ENCODE data around the gene HOMER1. TPM values are rescaled to one million over a fixed set of nuclear protein-coding genes. Genes with fewer than 3 reads are reported as not detected.

HOMER1 gene
- total and polyA plus RNA-seq, 10 of the 15 experiments (the other 5 are each of a cell fraction or from before 2014, with no cell fraction given): 0.96 to 22.0 (median 7.5) TPM

GRCh38 chr5:79456400-79456799 is 57.5 kb downstream of the HOMER1 start:
- no peak for ATAC-seq
- no peak for TF ChIP-seq MYC (IDR thresholded peaks at IDR 0.05; ENCODE audit: insufficient read depth, insufficient read length, insufficient replicate concordance, low read length, severe bottlenecking)
- TF ChIP-seq ZSCAN29 (IDR thresholded peaks at IDR 0.05): no peak
- peaks cover 12% of the 10 kb centered on the region for H3K4me1 ChIP-seq (ENCODE audit: control insufficient read depth, insufficient read depth, low read length)
- ChIA-PET RAD21 (ENCODE audit: unreplicated experiment) (no interaction called here), SMC1A (ENCODE audit: uncharacterized antibody, unreplicated experiment) (interaction anchor here (0.6 to 2.0 kb wide), 4 partner anchors 9 to 237 kb away, joined by 3 to 6 read pairs (median 4); no protein-coding TSS in a partner anchor), POLR2A (interaction anchor here (0.6 kb wide), 1 partner anchor 1720 kb away, joined by 4 read pairs; no protein-coding TSS in a partner anchor), CTCF (interaction anchor here (1.1 to 16.5 kb wide), 3 partner anchors 8 to 323 kb away, joined by 3 to 322 read pairs (median 4); no protein-coding TSS in a partner anchor)
- H3K4me3 ChIP-seq: no peak overlapping the region
- H3K9me3 ChIP-seq (replicated peaks; ENCODE audit: control insufficient read depth, insufficient read depth, low read length): no peaks in the 10 kb centered on the region
- no peak overlapping the region for H2AFZ ChIP-seq (ENCODE audit: control insufficient read depth, low read depth, low read length)
- no TSS peak for BruUV-seq (replicated peaks)
- no peak overlapping the region for H3K9ac ChIP-seq (ENCODE audit: control insufficient read depth, insufficient read depth, low read length)
- H3K4me2 ChIP-seq (ENCODE audit: control insufficient read depth, insufficient read depth): peak overlapping the region; percentile 1; the same call in 1 of the 2 replicates
- no peaks in the 10 kb centered on the region for H3K27me3 ChIP-seq (replicated peaks in 1 of 2; ENCODE audit: control insufficient read depth in 2 of 2, insufficient read depth in 2 of 2, low read length in 1 of 2)
- no peaks in the 10 kb centered on the region for H4K20me1 ChIP-seq (ENCODE audit: control insufficient read depth, insufficient read depth)
- in situ Hi-C loops (cut with MboI): no loop called here
- no peak for FAIRE-seq
- H3K79me2 ChIP-seq (ENCODE audit: control insufficient read depth, insufficient read depth, low read length): no peaks in the 10 kb centered on the region
- H3K27ac ChIP-seq (ENCODE audit: control insufficient read depth, insufficient read depth): no peak overlapping the region
- H3K36me3 ChIP-seq (ENCODE audit: control insufficient read depth in 2 of 2, insufficient read depth in 2 of 2, low read length in 1 of 2): no peaks in the 10 kb centered on the region
- intact Hi-C loops (cut with micrococcal nuclease; ENCODE audit: unreplicated experiment): no loop called here
- DNase-seq (ENCODE audit: low read depth, low spot score): no peak

- H3K4me2 ChIP-seq (ENCODE audit: control insufficient read depth, insufficient read depth): no peak overlapping the region
- TF ChIP-seq E2F4 (IDR thresholded peaks at IDR 0.05; ENCODE audit: low read depth, low read length) (no peak), SREBF2 (IDR thresholded peaks at IDR 0.05; ENCODE audit: low read length) (no peak), ESRRA (IDR thresholded peaks at IDR 0.05; ENCODE audit: low read length) (no peak), BCLAF1 (IDR thresholded peaks at IDR 0.05) (no peak), IRF4 (IDR thresholded peaks at IDR 0.05; ENCODE audit: low read depth, low read length) (no peak), RELA (IDR thresholded peaks at IDR 0.05; ENCODE audit: borderline replicate concordance, partially characterized antibody) (no peak), REST (IDR thresholded peaks at IDR 0.05; ENCODE audit: low read depth, low read length) (no peak)
- FAIRE-seq (no peak), ATAC-seq (no peak), DNase-seq (ENCODE audit: low read depth, low spot score) (no peak)
- in situ Hi-C loops (cut with MboI): no loop called here
- H3K4me3 ChIP-seq: no peak overlapping the region
- no TSS peak for BruUV-seq (replicated peaks)
- H3K27ac ChIP-seq (ENCODE audit: control insufficient read depth, insufficient read depth): no peak overlapping the region
- peaks cover 12% of the 10 kb centered on the region for H3K4me1 ChIP-seq (ENCODE audit: control insufficient read depth, insufficient read depth, low read length)
- H3K9me3 ChIP-seq (replicated peaks; ENCODE audit: control insufficient read depth, insufficient read depth, low read length): no peaks in the 10 kb centered on the region
- H3K27me3 ChIP-seq (replicated peaks in 1 of 2; ENCODE audit: control insufficient read depth in 2 of 2, insufficient read depth in 2 of 2, low read length in 1 of 2): no peaks in the 10 kb centered on the region
- ChIA-PET SMC1A (ENCODE audit: uncharacterized antibody, unreplicated experiment) (interaction anchor here (1.1 to 1.8 kb wide), 3 partner anchors 9 to 19 kb away, joined by 3 to 4 read pairs (median 3); no protein-coding TSS in a partner anchor), RAD21 (ENCODE audit: unreplicated experiment) (no interaction called here), CTCF (interaction anchor here (1.0 to 2.6 kb wide), 2 partner anchors 12 to 320 kb away, joined by 5 to 8 read pairs; no protein-coding TSS in a partner anchor), POLR2A (no interaction called here)
- intact Hi-C loops (cut with micrococcal nuclease; ENCODE audit: unreplicated experiment): no loop called here
- no peaks in the 10 kb centered on the region for H3K79me2 ChIP-seq (ENCODE audit: control insufficient read depth, insufficient read depth, low read length)
- H2AFZ ChIP-seq (ENCODE audit: control insufficient read depth, low read depth, low read length): no peak overlapping the region
- H4K20me1 ChIP-seq (ENCODE audit: control insufficient read depth, insufficient read depth): no peaks in the 10 kb centered on the region
- 83% methylated on average over 4 of the region's 4 CpGs for WGBS (ENCODE audit: insufficient coverage, insufficient replicate concordance, low lambda C conversion rate, missing lambda C conversion rate)
- H3K36me3 ChIP-seq (ENCODE audit: control insufficient read depth in 2 of 2, insufficient read depth in 2 of 2, low read length in 1 of 2): no peaks in the 10 kb centered on the region
- no peak overlapping the region for H3K9ac ChIP-seq (ENCODE audit: control insufficient read depth, insufficient read depth, low read length)
Measured at GRCh38 chr5:79454043-79454442, 59.9 kb downstream of the HOMER1 start.

Measured in GM12878 (cell line).